Neutrophil (primary cell): ENCODE results near the gene PON1.

ENCODE experiments used
- H3K27ac ChIP-seq: fragments of 200-600 bp; sonication (generic); 2 replicates; pipeline ENCODE4 v1.5.1; 2016; ENCODE audit warnings: mild to moderate bottlenecking, moderate library complexity
- H3K27me3 ChIP-seq: fragments of 200-600 bp; sonication (generic); 2 replicates; pipeline ENCODE4 v1.6.0; 2016; ENCODE audit warnings: mild to moderate bottlenecking
- H3K36me3 ChIP-seq: fragments of 200-600 bp; sonication (generic); 2 replicates; pipeline ENCODE4 v1.5.1; 2017
- H3K4me1 ChIP-seq, 2 experiments: fragments of 200-600 bp in 1 of 2; sonication (generic) in 1 of 2; 1 replicate in 1 of 2; 2 replicates in 1 of 2; pipeline versions ENCODE4 v1.5.1 to v1.6.1; 2013 to 2016; ENCODE audit warnings: low read depth in 1 of 2, low read length in 1 of 2, mild to moderate bottlenecking in 1 of 2, moderate library complexity in 1 of 2; ENCODE audit not compliant: control insufficient read depth in 1 of 2, insufficient read depth in 1 of 2
- H3K4me3 ChIP-seq, 2 experiments: fragments of 200-600 bp in 1 of 2; sonication (generic) in 1 of 2; 1 replicate in 1 of 2; 2 replicates in 1 of 2; pipeline ENCODE4 v1.5.1; 2013 to 2016; ENCODE audit warnings: low read depth in 1 of 2, low read length in 1 of 2, mild to moderate bottlenecking in 1 of 2, moderate library complexity in 1 of 2
- H3K9me3 ChIP-seq: fragments of 200-600 bp; sonication (generic); 2 replicates; pipeline ENCODE4 v1.5.1; 2016
- TF ChIP-seq, protein P1 (sequence below): fragments of 200-600 bp; sonication (generic); IDR thresholded peaks from 2 replicates; pipeline ENCODE4 v1.5.1; 2016; ENCODE audit warnings: antibody characterized with exemption

PON1 gene

DNA sequence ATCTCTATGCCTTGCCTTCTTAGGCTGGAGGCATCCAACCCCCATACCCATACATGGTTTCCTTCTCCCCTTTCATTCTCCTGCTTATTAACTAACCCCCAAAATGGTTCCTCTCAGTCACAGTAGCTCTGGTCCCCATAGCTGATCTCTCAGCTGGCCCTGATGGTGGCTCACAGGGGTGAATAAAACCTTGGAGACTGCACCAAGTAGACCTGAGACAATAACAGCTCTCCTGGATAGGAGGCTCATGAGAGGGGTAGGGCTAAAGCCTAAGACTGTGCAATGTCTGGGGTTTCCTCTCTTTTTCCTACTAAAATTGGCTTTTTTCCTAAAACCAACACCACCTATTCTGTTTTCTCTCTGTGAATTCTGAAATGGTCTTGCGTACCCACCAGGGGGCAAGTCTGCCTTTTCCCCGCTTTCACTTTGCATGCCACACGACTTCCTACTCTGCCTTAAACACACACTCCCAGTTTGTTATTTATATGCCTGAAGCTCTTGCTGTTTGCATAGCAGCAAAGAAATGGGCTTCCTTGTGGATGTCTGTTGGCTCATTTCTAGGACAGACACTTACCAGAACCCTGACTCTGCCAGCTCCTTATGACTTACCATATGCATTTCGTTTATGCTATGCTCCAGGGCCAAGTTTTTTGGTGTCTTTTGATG, 18.4 kb upstream of the PON1 start:
- no peaks in the 10 kb centered on the region for H3K27me3 ChIP-seq
- H3K9me3 ChIP-seq = no peaks in the 10 kb centered on the region
- no peak overlapping the region for H3K4me3 ChIP-seq
- no peaks in the 10 kb centered on the region for H3K36me3 ChIP-seq
- TF ChIP-seq, protein P1, sequence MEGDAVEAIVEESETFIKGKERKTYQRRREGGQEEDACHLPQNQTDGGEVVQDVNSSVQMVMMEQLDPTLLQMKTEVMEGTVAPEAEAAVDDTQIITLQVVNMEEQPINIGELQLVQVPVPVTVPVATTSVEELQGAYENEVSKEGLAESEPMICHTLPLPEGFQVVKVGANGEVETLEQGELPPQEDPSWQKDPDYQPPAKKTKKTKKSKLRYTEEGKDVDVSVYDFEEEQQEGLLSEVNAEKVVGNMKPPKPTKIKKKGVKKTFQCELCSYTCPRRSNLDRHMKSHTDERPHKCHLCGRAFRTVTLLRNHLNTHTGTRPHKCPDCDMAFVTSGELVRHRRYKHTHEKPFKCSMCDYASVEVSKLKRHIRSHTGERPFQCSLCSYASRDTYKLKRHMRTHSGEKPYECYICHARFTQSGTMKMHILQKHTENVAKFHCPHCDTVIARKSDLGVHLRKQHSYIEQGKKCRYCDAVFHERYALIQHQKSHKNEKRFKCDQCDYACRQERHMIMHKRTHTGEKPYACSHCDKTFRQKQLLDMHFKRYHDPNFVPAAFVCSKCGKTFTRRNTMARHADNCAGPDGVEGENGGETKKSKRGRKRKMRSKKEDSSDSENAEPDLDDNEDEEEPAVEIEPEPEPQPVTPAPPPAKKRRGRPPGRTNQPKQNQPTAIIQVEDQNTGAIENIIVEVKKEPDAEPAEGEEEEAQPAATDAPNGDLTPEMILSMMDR = no peak
- no peak overlapping the region for H3K27ac ChIP-seq
- no peaks in the 10 kb centered on the region for H3K4me1 ChIP-seq

DNA sequence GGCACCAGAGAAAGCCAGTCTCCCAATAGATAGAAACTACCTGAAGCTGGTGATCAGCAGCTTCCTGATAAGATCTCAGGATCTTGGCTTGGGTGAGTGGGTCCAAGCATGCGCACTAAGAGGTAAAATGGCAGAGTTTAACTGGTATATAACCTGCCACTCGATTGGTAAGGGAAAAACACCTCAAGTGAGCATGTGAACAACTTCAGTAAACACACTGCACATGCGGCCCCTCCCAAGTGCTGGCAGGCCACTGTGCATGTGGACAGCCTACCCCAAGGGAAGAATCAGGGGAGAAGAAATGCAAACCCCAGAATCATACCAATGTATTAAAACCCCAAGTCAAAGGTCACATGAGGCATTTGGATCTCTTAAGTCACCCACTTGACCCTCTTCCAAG, 17.7 kb upstream of the PON1 start:
- Histone ChIP-seq H3K4me1 (no peaks in the 10 kb centered on the region), H3K27ac (no peak overlapping the region), H3K36me3 (no peaks in the 10 kb centered on the region), H3K9me3 (no peaks in the 10 kb centered on the region), H3K4me3 (no peak overlapping the region), H3K27me3 (no peaks in the 10 kb centered on the region)
- TF ChIP-seq, protein P1 = no peak

DNA sequence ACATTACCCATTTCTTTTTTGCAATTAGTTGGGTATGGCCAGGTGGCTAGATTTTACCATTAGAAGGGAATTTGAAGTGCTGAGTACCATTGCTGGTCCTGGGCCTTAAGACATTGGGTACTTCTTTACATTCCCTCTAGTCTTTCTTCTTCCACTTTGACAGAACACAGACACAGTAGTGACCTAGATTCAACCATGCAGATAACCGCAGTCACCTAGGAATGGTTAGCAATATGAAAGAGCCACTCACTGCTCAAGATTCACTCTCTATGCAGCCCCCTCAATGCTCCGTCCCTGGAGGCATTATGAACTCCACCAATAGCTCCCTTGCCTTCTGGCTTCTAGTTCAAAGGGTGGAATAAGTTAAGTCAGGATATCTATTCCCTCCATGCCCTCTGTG, 16.2 kb upstream of the PON1 start:
- TF ChIP-seq, protein P1 = no peak
- Histone ChIP-seq H3K4me3 (no peak overlapping the region), H3K27ac (no peak overlapping the region), H3K27me3 (no peaks in the 10 kb centered on the region), H3K36me3 (no peaks in the 10 kb centered on the region), H3K4me1 (no peaks in the 10 kb centered on the region), H3K9me3 (no peaks in the 10 kb centered on the region)

DNA sequence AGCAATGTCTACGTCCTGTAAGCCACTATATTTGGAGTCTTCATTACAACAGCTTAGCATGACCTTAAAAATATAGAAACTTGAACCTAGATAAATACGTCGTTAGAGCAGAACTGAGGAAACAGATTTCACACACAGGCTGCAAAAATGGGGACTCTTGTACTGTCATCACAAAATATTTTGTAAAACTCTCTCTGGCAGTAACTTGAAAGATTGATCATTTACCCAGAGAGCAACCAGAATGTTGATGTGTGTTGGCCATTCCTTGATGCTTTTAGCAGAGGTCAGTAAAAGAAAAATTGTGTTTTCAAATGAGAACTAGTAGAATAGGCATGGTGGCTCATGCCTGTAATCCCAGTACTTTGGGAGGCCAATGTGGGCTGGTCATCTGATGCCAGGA, 14.5 kb upstream of the PON1 start:
- Histone ChIP-seq H3K4me3 (no peak overlapping the region), H3K27ac (no peak overlapping the region), H3K36me3 (no peaks in the 10 kb centered on the region), H3K27me3 (no peaks in the 10 kb centered on the region), H3K4me1 (no peaks in the 10 kb centered on the region), H3K9me3 (no peaks in the 10 kb centered on the region)
- TF ChIP-seq, protein P1 = no peak

DNA sequence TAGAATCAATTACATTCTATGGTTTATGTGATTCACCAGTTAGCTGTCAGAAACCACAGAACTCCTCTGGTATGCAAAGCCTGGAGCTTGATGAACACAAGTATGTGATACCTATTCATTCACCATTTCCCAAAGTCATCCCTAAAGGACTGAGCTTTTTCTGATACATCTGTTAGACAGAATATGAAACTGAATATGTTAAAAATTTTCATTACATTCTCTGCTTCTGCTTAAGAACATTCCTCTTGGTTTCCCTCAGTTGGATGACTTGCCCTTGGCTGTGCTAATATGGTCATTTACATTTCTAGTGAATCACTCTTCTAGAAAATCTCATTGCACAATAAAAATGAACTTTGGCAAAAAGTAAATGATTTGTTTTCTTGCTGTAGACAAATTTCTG, 10.8 kb upstream of the PON1 start:
- Histone ChIP-seq H3K27me3 (no peaks in the 10 kb centered on the region), H3K9me3 (no peaks in the 10 kb centered on the region), H3K4me3 (no peak overlapping the region), H3K27ac (no peak overlapping the region), H3K4me1 (peaks cover 4 to 11% of the 10 kb centered on the region in 2 experiments), H3K36me3 (no peaks in the 10 kb centered on the region)
- TF ChIP-seq, protein P1 = no peak
